ENCODE data around the gene EVI5L.

Gene EVI5L

DNA sequence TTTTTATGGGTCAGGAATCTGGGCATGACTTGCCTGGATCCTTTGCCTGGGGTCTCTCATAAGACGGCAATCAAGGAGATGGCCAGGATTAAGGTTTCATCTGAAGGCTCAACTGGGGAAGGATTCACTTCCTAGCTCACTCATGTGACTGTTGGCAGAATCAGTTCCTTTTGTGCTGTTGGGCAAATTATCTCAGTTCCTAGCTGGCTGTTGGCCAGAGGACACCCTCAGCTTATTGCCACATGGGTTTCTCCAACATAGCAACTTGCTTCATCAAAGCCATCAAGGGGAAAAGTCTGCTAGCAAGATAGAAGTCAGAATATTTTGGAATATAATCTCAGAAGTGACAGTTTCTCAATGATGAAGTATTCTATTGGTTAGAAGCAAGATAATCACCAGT is 12.2 kb upstream of the EVI5L start:
- no peak for DNase-seq (ENCODE audit: low read depth in 3 of 3)

DNA sequence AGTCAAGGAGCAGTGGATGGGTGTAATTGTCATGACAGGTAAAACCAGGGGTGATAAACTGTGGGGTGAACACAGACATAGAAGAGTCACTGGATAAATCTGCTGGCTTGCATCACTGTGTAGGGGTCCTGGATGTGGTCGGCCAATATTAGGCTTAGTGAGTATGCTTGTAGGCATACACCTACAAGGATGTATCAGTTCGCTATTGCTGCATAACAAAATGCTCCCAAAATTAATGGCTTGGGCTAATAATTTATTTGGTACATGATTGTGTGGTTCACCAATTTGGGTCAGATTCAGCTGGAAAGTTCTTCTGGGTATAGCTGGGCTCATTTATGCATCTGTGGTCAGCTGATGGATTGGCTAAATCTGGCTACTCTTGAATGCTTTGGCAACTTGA is 11.2 kb upstream of the EVI5L start:
- no peak for DNase-seq (ENCODE audit: low read depth in 3 of 3)

DNA sequence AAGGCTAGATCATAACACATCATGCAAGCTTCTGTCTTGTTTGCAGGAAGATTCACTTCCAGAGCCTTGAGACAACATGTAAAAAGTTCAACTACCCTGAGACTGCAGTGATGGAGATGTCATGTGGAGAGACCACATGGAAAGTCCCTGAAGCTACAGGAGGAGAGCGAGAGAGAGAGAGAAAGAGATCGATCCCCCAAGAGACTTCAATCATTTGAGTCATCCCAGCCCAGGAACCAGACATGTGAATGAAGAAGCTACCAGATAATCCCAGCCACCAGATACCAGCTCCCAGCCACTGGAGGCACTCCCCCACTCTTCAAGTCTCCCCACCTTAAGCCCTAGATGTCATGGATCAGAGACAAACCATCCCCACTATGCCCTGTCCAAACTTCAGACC is 10.7 kb upstream of the EVI5L start:
- DNase-seq (ENCODE audit: low read depth in 3 of 3) = no peak

DNA sequence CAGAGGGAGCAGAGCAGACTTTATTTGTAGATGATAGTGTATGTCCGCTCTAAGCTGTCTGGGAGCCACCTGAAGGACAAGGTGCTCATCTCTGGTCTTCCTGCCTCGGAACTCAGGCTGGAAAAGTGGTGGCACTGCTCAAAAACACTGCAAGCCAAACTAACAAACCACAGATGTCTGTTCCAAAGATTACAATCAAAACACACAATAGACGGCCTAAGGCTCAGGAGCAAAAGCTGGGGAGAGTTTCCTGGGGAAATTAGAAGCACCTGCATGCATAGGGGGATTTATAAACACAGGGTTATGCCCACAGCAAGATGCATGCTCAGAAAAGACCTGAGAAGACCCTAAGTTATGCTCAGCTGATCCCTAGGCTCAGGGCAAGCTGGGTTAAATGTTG is 9.4 kb upstream of the EVI5L start:
- no peak for DNase-seq (ENCODE audit: low read depth in 3 of 3)

DNA sequence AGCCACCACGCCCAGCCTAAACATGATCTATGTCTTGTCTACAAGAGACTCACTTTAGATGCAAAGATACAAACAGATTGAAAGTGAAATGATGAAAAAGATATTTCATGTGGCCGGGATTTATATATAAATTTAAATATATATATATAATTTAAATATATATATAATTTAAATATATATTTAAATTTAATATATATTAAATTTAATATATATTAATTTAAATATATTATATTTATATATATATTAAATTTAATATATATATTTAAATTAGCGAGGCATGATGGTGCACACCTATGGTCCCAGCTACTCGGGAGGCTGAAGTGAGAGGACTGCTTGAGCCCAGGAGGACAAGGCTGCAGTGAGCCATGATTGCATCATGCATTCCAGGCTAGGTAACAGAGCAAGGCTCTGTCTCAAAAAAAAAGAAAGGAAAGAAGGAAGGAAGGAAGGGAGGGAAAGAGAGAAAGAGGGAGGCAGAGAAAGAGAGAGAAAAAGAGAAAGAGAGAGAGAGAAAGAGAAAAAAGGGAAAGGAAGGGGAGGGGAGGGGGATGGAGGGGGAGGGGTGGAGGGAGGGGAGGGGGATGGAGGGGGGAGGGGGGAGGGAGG is 7.0 kb upstream of the EVI5L start:
- no peak for DNase-seq (ENCODE audit: low read depth in 3 of 3)

DNA sequence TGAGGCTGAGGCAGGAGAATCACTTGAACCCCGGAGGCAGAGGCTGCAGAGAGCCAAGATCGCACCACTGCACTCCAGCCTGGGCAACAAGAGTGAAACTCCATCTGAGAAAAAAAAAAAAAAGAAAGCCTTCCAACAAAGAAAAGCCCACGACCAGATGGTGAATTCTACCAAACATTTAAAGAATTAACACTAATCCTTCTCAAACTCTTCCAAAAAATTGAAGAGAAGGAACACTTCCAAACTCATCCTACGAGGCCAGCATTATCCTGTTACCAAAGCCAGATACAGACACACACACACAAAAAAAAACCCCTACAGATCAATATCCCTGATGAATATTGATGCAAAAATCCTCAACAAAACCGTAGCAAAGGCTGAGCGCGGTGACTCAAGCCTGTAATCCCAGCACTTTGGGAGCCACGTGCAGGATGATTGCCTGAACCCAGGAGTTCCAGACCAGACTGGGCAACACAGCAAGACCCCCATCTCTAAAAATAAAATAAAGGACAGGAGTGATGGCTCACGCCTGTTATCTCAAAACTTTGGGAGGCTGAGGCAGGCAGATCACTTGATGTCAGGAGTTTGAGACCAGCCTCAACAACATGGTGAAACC is 6.2 kb upstream of the EVI5L start:
- no peak for DNase-seq (ENCODE audit: low read depth in 3 of 3)

DNA sequence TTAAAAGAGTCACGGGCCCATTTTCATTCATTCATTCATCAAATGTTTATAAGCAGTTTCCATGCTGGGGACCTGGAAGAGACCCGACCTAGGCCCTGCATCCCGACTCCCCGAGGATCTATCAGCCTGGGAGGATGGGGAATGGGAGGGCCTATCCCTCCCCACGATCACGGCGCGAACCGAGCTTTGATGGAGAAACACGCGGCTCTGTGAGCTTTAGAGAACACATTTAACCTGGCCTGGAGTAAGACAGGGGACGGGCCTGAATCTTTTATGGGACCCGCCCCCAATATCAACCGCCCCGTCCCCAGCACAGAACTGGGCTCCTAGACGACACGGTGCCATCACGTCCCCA is 875 bp upstream of the EVI5L start:
- no peak for DNase-seq (ENCODE audit: low read depth in 3 of 3)

DNA sequence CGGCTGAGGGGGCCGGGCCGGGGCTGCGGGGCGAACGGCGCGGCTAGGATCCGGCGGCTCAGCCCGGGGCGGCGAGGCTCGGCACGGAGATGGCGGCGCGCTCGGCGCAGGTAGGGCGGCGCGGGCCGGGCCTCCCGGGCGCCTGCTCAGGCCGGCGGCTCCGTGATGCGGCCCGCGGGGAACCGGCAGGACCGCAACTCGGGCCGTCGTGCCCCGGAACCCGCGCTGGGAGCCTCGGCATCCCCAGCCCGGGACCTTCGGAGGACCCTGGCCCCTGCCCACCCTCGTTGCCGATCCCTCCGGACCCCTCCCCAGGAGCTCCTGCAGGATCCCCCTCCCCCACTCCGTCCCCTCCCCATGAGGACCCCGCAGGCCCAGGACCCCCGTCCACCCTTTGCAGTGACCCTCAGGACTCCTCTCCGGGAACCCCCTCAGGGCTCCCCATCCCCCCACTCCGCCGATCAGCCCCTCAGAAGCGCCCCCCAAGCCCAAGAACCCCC is 304 bp downstream of the EVI5L start:
- no peak for DNase-seq (ENCODE audit: low read depth in 3 of 3)

DNA sequence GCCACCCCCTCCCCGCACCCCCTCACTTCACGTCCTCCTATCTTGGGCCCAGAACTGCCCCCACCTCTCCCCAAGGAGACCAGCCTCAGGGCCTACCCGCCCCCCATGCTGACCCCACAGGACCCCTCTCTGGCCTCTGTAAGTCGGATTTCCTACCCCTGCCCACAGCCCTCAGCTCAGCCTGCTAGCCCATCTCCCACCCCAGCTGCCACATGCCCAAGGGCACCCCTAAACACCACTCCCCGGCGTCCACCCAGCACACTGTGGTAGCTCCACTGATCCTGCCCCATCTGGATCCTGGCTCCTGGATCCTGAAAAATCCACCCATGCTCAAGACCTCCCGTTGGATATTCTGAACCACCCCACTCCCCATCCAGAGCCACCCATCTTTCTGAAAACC is 805 bp downstream of the EVI5L start:
- DNase-seq (ENCODE audit: low read depth in 3 of 3) = no peak

DNA sequence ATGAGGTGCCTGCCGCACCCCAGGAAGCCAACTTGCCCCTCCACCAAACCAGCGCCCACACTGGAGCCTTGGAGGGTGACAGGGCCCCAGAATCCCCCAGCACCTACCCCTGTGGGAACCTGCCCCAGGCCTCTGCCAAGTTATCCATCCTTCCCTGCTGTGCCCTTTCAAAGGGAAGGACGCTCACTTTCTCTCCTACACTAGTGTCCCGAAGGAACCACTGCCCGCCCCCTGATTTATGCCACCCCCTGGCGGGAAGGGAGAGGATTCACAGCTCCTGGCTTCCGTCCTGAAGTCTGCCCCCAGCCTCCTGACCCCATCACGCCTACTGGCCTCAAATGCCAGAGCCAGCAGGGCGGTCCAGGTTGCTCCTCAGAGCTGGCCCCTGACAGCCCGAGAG is 1.4 kb downstream of the EVI5L start:
- DNase-seq (ENCODE audit: low read depth in 3 of 3) = no peak

DNA sequence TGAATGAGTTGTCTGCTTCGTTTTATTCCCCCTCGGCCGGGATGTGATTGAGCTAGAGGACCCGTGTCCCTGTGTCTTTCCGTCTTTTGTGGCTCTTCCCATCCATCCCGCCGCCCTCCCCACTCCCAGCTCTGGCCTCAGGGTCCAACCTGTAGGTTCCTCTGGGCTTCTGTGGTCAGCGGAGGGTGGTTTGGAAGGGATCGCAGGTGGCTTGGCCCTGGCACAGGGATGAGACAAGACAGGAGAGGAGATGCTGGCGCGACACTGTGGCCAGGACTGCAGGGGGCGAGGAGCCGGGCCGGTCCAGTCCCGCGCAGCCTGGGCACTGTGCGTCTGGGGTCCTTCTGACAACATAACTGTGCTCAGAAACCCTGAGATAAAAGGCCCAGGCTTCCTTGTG is 2.0 kb downstream of the EVI5L start:
- DNase-seq (ENCODE audit: low read depth in 3 of 3) = no peak

DNA sequence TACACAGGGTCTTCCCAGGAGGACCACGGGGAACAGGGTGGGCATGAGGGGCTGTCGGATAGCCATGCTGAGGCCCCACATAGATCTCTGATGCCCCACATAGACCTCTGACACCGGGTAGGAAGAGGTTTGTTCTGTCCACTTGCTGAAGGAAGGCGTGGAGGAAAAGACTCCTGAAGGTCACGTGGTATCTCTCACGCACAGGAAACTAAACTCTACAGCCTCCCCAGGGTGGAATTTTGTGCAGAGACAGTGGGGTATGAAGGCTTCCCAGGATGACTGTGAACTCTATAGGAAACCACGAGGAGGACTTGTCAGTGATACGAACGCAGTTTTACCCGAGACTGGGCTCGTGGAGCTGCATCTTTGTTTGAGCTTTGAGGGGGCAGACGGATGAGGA is 2.8 kb downstream of the EVI5L start:
- no peak for DNase-seq (ENCODE audit: low read depth in 3 of 3)

DNA sequence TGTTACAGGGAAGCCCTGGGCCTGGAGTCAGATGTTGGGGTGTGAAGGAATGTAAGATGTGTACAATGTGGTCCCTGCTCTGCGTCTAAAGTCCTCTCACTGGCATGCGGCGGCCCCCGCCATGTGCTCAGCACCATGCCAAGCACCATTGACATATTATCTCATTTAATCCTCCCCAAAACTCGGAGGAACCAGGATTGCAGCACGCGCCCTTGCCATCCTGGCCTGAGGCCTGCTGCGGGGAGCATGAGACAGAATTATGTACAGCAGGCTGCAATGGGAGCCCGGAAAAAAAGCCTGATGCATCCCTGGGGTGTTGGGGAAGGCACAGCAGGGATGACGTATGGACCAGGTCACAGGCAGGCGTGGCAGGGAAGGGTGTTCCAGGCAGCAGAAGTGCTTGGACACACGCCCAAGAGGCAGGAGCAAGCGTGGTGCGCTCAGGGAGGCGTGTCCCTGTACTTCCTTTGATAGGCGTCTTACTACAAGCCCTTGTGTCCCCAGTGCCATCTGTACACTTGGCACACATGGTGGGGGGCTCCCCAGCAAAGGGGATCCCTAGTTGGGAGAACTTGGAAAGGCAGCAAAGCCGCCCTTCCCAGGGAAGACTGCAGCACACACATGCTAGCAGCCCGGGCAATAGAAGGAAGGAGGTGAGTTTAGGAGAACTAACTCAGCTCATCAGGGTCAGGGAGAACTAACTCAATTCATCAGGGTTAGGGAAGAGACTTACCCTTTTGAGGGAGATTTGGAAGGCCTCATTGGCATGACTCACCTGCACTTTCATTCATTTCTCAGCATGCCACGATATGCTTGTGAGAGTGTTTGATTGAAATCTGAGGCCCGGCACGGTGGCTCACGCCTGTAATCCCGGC is 3.4 kb downstream of the EVI5L start:
- no peak for DNase-seq (ENCODE audit: low read depth in 3 of 3)

DNA sequence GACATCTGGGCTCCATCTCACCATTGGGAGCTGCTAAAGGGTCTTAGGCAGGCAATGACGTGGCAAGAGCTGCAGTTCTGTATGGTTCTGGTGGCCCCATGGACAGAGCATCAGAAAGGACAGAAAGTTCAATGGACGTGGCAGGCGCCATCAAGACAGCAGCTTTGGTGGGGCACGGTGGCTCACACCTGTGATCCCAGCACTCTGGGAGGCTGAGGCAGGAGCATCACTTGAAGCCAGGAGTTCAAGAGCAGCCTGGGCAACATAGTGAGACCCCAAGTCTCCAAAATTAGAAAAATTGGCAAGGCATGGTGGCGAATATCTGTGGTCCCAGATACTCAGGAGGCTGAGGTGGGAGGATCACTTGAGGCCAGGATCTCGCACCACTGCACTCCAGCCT is 9.5 kb downstream of the EVI5L start:
- DNase-seq (ENCODE audit: low read depth in 3 of 3) = no peak

DNA sequence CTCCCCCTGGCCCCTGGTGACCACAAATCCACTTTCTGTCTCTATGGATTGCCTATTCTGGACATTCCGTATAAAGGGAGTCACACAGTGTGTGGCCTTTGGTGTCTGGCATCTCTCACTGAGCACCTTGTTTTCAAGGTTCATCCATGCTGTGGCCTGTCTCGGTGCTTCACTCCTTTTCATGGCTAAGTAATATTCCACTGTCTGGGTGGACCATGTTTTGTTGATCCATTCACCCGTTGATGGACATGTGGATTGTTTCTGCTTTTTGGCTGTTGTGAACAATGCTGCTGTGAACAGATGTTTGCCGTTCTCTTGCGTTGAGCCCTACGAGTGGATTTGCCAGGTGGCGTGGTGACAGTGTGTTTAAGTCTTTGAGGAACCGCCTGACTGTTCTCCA is 10.6 kb downstream of the EVI5L start:
- no peak for DNase-seq (ENCODE audit: low read depth in 3 of 3)

DNA sequence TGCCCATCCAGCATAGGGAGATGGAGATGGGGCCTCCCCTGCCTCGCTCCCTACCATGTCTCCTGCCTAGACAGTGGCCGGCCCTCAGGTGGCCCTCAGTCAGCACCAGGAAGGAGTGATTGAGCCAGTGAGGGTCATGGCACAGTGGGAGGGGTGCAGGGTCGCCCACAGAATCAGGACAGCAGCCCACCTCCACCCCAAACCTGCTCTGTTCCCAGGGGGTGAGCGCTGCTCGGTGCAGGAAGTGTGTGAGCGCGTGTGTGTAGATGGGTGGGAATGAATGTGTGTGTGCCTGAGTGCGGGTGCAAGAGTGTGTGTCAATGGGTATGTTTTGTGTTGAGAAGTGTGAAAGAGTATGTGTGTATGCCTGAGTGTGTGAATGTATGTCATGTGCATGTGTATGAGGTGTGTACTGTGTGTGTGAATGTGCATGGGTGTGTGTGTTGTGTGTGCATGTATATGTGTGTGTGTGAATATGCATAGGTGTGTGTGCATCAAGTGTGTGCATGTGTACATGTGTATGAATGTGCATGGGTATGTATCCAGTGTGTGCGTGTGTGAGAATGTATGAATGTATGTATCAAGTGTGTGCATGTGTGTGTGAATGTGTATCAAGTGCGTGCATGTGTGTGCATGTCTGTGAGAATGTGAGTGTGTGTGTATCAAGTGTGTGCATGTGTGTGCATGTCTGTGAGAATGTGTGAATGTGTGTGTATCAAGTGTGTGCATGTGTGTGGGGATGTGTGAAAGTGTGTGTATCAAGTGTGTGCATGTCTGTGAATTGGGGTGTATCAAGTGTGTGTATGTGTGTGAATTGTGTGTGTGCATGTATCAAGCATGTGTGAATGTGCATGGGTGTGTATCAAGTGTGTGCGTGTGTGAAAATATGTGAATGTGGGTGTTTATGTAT is 12.0 kb downstream of the EVI5L start:
- DNase-seq (ENCODE audit: low read depth in 3 of 3) = no peak

DNA sequence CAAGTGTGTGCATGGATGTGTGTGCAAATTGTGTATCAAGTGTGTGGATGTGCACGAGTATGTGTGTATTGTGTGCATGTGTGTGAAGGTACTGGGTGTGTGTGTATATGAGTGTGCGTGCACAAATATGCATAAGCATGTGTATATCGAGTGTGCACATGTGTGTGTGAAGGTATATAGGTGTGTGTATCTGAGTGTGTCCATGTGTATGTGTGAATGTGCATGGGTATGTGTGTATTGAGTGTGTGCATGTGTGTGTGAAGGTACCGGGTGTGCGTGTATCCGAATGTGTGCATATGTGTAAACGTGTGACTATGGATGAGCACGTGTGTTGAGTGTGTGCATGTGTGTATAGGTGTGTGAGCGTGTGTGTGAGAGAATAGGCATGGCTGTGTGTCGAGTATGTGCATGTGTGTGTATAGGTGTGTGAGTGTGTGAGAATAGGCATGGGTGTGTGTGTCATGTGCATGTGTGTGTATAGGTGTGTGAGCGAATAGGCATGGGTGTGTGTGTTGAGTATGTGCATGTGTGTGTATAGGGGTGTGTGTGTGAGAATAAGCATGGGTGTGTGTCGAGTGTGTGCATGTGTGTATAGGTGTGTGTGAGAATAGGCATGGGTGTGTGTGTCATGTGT is 12.8 kb downstream of the EVI5L start:
- no peak for DNase-seq (ENCODE audit: low read depth in 3 of 3)

DNA sequence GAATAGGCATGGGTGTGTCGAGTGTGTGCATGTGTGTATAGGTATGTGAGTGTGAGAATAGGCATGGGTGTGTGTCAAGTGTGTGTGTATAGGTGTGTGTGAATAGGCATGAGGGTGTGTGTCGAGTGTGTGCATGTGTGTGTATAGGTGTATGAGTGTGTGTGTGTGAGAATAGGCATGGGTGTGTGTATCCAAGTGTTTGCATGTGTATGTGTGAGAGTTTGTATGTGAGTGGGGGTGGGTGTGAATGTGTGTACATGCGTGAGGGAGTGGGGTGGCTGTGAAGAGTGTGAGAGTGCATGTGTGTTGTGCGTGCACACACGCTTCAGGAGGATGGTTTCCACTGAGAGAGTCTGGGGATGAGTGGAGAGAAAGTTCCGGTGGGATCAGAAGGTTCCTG is 13.5 kb downstream of the EVI5L start:
- DNase-seq (ENCODE audit: low read depth in 3 of 3) = no peak

DNA sequence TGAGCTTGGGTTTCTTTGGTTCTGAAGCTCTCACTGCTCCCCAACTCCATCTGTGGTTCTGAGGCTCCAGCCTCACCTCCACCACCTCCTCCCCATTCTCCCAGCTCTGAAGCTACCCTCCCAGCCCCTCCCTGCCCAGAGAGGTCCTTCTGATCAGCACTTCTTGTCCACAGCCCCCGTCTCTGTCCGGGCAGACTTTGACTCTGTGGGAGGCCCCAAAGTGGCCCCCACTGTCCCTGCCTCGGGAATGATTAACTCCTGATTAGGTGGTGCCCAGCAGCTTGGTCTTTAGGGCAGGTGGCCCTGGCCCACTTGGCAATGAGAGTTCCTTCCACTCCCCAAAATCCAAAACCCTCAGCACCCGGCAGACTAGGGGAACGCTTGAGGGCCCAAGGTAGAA is 14.4 kb downstream of the EVI5L start:
- DNase-seq (ENCODE audit: low read depth in 3 of 3) = no peak

DNA sequence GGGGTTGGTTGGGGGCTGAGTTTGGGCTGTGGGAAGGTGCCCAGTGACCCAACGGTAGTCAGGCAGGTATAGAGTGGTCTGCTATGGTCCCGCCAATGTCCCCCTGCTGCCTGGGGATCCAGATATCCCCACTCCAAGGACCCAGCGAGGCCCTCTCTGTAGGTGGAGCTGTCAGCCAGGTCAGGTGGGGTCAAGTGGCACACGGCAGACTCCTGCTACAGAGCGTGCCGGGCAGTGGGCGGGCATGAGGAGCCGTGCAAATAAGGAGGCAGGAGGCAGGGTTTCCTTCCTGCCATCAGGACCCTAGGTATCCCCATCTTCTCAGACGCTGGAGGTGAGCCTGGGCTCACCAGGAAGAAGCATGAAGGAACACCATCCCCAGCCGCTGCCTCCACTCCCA is 14.9 kb downstream of the EVI5L start:
- DNase-seq (ENCODE audit: low read depth in 3 of 3) = no peak

DNA sequence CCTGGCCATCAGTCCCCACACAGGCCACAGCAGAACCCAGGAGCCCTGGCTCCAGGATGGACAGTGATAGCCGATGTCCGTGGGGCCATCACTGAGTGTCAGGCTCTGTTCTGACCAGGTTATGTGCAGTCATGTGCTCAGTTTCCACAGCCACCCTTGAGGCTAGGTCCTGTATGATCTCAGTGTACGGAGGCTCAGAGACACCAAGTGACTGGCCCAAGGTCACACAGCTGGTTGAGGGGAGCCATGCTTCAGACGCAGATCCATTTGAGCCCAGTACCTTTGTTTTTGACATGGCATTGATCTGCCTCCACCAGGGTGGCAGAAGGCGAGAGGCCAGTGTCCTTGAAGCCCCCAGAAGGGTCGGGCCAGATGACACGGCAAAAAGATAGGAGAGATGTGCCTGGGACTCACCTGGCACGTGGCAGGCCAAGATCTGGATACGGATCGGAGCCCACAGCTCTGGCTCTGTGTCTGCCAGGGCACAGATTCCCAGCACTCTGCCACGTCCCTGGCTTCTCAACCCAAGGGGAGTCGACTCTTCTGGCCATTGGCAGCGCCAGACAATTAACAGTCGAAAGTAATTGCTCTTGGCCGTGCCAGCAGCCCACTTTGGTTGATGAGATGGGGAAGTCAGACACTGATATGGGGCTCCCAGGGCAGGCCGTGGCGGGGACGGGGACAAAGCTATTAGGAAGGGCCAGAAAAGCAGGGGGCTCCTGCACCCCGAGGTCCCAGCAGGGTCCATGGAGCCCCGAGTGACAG is 15.6 kb downstream of the EVI5L start:
- no peak for DNase-seq (ENCODE audit: low read depth in 3 of 3)

Data from stimulated activated CD4-positive, alpha-beta T cell treated with anti-CD3 and anti-CD28 coated beads, TNF-alpha, amount 100 ng/mL, for 4 hours (primary cell).